ENCODE measurements around the gene NEIL3.

GRCh38 chr4:177339477-177340374 is 30.1 kb downstream of the NEIL3 start:
- peak; percentile 44 to 88 (median 73) for TF ChIP-seq CTCF (IDR thresholded peaks at IDR 0.05)
- TF ChIP-seq POLR2A (IDR thresholded peaks at IDR 0.05) = no peak
